ENCODE results near the gene PNMA5.

PNMA5 gene

GRCh38 chrX:152959626-152960025 lies 34.3 kb downstream of the PNMA5 start:
- in situ Hi-C loops (cut with MboI; ENCODE audit: low sequenced_read_pairs): loop anchor here (25.0 kb wide), 1 partner anchor 703 kb away; the partner anchor contains the start of gene PNCK

- in situ Hi-C loops (cut with MboI; ENCODE audit: low sequenced_read_pairs): loop anchor here (25.0 kb wide), 1 partner anchor 704 kb away; the partner anchor contains the start of gene PNCK
Observed at GRCh38 chrX:152958524-152959465, 35.1 kb downstream of the PNMA5 start.

- in situ Hi-C loops (cut with MboI; ENCODE audit: low sequenced_read_pairs): loop anchor here (25.0 kb wide), 1 partner anchor 704 kb away; the partner anchor contains the start of gene PNCK
Observed at GRCh38 chrX:152958047-152958446, 35.9 kb downstream of the PNMA5 start.

GRCh38 chrX:152950786-152951185 lies 43.1 kb downstream of the PNMA5 start:
- in situ Hi-C loops (cut with MboI; ENCODE audit: low sequenced_read_pairs): loop anchor here (25.0 kb wide), 1 partner anchor 712 kb away; the partner anchor contains the start of gene PNCK

- in situ Hi-C loops (cut with MboI; ENCODE audit: low sequenced_read_pairs): no loop called here
Observed at GRCh38 chrX:152949114-152949513, 44.8 kb downstream of the PNMA5 start.

GRCh38 chrX:152946681-152947080 lies 47.2 kb downstream of the PNMA5 start:
- in situ Hi-C loops (cut with MboI; ENCODE audit: low sequenced_read_pairs): no loop called here

GRCh38 chrX:152945021-152945979 lies 48.6 kb downstream of the PNMA5 start:
- in situ Hi-C loops (cut with MboI; ENCODE audit: low sequenced_read_pairs): no loop called here

GRCh38 chrX:152943826-152944225 lies 50.1 kb downstream of the PNMA5 start:
- in situ Hi-C loops (cut with MboI; ENCODE audit: low sequenced_read_pairs): no loop called here

- in situ Hi-C loops (cut with MboI; ENCODE audit: low sequenced_read_pairs): no loop called here
Observed at GRCh38 chrX:152942077-152942442, 51.9 kb downstream of the PNMA5 start.

GRCh38 chrX:152941328-152942076 lies 52.4 kb downstream of the PNMA5 start:
- in situ Hi-C loops (cut with MboI; ENCODE audit: low sequenced_read_pairs): no loop called here
